Measurements from ENCODE around the gene SHQ1.
A peak's percentile ranks its signal among the peaks of the same experiment; 100 is the strongest.

SHQ1 gene

DNA sequence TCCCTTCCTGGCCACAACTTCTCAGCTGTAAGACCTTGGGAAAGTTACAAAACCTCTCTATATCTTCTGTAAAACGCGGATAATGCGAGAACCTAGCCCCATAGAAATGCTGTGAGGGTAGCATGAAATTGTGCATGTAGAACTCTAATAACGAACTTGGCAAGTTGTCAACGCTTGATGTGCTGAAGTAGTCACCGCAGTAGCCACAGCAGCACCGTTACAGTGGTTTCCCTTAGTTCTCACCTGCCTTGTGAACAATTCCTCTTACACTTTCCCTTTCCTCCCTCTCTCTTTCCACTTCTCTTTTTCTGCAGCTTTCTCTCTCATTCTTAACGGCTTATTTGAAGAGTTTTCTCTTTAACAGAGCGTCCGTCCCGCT is 447 bp upstream of the SHQ1 start:
- DNase-seq (ENCODE audit: low spot score) = peak; percentile 24

DNA sequence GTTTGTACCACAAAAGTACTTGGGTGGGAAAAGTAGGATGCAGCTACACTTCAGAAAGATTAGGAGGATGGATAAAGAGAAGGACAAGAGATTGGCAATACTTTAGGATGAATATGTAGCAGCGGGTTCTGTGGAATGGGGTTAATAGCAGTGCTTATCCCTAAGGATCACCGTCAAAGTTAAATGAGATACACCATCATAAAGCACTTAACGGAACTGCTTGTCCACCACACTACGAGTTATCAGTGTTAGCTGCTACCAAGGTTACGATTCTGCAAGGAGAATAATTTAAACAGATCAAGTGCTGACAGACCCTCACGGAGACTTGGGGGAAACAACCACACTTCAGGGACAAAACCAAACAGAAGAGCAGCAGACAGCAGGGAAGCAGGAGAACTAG is 963 bp downstream of the SHQ1 start:
- DNase-seq (ENCODE audit: low spot score) = no peak

DNA sequence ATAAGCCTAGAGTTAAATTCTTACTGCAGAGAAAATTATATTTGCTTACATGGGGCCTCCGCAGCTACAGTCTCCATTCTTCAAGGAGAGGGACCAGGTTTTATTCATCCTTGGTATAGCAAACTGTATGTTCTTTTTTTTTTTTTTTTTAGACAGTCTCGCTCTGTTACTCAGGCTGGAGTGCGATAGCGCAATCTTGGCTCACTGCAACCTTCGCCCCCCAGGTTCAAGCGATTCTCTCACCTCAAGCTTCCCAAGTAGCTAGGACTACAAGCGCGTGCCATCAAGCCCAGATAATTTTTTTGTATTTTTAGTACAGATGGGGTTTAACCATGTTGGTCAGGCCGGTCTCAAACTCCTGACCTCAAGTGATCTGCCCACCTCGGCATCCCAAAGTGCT is 2.1 kb downstream of the SHQ1 start:
- DNase-seq (ENCODE audit: low spot score) = no peak

DNA sequence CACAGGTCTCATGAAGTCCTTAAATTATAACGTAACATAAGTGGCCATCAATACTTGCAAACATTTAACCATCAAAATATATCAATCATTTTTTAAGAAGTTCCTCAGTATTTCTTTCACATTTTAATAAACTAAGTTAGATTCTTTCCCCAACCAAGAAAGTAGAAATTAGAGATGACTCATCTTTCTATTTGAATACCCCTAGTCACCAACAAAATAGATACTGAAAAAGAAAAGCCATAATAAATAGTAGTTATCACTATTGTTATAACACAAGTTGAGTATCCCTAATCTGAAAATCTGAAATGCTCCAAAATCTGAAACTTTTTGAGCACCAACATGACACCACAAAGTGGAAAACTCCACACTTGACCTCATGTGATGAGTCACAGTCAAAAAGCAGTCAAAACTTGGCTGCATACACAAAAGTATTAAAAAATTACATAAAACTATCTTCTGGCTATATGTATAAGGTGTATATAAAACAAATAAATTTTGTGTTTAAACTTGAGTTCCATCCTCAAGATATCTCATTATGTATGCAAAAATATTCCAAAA is 3.7 kb downstream of the SHQ1 start:
- DNase-seq (ENCODE audit: low spot score) = no peak

DNA sequence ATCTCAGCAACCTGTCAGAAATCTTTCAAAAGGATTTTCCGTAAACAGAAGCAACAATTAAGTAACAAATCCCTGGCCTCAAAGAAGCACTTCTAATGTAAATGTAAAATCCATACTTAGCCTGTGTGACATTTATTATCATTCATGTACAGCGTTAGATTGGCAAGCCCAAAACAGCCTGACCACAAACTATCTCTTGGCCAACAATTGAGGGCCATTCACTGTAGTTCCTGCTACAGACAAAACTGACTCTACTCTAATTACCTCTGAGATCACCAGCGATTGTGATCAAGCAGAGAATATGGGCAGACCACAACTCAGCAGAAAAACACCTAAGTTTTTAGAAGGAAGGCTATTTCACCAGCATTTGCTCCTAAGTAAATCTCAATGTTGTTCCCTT is 9.2 kb downstream of the SHQ1 start:
- DNase-seq (ENCODE audit: low spot score) = no peak

DNA sequence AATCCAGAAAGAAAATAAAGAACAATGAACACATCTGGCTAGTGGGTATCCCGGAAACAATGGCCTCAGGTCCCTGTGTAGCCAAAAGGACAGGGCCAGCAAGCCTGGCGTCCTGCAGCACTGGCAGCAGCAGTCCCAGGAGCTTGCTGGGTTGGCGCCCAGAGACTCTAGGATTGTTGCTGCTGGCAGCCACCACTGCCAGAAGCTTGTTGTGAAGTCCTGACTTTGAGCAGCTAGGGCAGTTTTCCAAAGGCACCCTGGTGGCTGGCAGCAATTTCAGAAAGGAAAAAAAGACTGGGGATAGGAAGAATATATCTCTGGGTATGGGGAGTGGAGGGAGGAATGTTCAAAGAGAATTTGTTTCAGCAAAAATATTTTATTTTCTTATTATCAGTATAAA is 11.3 kb downstream of the SHQ1 start:
- no peak for DNase-seq (ENCODE audit: low spot score)

DNA sequence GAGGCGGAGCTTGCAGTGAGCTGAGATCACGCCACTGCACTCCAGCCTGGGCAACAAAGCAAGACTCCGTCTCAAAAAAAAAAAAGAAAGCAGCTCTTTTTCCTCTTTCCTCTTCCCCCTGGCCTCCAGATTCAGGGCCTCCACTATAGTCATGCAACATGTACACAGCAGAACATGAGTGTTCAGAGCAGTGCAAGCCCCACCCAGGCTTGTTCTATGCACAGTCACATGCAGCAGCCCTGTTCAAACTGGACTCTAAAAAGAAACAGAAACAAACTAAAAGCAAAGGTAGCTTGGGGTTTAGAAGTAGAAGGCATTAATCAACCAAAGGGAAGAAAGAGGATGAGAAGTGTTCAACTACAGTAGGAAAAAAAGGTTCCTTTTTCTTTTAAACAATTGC is 11.8 kb downstream of the SHQ1 start:
- DNase-seq (ENCODE audit: low spot score) = no peak

DNA sequence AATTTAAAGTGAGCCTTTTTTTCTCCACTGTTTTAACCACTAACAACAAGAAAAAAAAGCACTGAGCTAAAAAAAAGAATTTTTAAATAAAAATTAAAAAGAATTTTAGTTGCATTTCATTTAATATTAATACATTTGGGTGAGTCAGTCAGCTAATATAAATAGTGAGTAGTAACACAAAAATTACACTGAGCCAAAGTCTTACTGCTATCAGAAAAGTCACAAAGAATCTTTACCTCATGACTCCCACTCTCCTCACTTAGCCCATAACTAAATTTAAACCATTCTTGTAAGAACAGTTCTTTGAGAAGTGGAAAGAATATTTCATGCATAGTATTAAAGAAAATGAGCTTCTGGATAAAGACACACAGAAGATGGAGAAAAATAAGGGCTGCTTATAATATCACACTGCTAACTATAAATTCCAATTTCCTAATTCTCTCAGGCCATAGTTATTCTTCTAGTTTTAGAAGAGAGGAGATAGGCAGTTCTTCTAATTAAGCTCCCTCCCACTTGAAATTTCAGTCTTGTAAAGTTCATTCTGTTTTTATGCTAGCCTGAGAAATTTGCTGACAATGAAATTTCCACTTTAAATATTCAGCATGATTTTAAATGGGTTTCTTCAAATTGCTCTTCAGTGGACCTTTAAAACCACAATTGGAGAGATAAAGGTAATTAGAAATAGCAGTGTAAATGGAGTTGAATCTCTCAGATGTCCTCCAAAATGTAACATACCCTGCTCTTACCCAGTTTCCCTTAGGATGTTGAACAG is 17.6 kb downstream of the SHQ1 start:
- DNase-seq (ENCODE audit: low spot score) = no peak

DNA sequence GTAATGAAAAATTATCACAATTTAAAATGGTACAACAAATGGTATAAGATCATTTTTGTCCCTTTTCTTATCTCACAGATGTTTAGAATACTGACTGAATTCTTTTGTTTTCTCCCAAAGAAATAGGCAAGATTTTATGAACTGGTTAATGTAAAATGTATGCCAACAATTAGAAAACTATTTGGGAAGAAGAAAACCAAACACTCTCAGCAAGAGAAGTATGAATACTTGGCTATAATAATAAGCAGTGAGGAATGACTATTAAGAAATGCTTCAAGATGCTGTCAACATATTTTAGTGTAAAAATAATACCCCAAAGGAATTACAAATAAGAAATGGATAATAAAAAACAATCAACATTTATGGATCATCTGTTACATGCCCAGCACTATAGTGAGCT is 18.5 kb downstream of the SHQ1 start:
- DNase-seq (ENCODE audit: low spot score) = no peak

DNA sequence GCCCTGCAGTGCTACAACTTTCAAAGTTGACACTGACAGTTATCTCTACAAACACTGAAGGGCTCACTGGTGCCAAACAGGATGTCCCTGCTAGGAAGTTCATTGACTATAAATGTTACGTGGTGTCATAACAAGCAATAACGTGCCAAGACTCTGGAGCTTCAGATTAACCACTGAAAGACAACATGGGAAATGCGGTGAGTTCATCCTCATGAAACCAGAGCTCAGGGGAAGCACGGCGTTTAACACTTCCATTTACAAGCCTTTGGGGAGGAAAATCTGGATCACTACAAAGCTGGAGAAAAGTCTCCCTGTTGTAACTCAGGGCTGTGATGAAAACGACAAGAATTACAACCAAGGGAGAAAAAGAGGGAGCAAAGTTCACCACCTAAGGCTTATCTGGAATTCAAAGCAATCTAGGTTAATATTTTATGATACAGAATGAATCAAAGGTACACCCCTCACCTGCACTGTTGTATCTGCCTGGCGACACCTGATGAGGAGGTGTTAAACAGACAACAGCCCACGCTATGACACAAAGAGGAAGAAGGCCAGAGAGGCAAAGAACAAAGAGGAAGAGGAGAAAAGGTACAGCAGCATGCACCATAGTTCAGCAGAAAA is 27.0 kb downstream of the SHQ1 start:
- peak; percentile 24 for DNase-seq (ENCODE audit: low spot score)

DNA sequence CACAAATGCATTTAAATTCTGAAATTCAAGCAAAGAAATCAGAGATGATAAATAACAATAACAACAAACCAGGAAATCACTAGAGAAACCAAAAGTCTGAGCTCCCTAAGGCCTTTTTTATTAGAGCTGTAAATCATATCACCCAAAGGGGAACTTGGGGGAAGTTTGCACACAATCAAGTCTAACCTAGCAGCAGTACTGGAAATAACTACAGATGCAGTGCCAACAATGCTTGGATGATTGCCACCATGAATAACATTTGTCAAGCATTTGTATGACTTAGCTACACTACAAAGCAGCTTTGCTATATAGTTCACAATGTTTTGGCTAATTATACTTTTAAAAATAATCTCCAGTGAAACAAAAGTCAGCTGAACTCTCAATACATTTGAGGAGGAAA is 27.8 kb downstream of the SHQ1 start:
- no peak for DNase-seq (ENCODE audit: low spot score)

DNA sequence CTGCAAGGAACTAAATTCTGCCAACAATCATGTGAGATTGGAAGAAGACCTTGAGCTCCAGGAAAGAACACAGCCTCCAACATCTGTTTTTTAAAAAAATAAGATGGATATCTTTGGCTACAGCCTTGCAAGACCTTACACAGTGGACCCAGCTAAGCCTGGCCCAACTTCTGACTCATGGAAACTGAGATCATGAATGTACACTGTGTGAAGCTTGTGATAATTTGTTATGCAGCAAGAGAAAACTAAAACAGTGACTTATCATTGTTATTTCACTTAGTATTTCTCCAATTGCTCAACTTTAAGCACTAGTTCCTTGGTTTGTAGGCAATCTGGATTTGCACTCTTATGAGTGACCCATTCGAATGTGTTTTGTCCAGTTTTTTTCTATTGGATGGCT is 29.3 kb downstream of the SHQ1 start:
- DNase-seq (ENCODE audit: low spot score) = no peak

DNA sequence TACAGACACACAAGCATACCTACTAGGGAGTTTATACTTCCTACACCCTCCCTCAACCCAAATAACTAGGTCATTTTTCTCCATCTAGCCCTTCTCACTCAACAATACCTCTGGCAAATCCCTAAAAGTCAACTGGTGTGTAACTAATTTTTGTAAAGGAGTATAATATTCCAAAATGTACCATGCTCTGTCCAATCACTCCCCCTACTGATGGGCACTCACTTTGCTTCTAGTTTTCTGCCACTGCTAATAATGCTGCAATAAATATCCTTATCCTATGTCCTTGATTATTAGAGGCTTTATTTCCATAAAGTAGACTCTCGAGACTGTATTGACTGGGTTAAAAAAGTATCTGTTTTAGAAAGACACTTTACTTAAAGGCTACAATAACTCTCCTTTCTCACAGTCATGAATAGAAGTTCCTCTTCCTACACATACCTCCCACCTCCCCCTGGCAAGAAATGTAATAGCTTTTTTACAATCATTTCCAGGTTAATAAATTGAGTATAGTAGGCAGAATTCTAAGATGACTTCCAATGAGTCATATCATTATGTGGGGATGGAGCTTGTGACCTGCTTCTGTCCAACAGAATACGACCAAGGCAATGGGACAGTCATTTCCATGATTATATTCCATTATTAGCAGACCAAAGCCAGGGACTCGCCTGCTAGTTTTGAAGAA is 30.0 kb downstream of the SHQ1 start:
- no peak for DNase-seq (ENCODE audit: low spot score)

DNA sequence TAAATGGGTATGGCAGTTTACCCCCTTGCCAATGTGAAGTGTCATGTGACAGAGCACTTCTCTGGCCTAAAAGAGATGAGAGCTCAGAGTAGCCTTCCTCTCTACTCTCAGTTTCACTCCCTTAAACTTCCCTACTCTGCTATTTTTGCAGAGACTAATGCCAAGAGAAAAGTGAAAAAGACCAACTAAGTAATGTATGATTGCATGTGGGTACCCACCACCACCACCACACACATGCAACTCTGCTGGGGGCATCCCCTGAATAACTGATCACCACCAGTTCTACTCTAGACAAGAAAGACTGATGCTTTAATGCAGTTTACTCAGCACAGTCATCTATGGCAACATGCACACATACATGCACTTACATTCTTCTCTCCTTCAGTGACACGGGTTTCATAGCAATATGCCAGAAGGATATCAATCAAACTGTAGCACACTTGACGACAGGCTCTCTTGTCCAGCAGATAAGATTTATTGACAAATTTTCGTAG is 31.3 kb downstream of the SHQ1 start:
- DNase-seq (ENCODE audit: low spot score) = no peak

DNA sequence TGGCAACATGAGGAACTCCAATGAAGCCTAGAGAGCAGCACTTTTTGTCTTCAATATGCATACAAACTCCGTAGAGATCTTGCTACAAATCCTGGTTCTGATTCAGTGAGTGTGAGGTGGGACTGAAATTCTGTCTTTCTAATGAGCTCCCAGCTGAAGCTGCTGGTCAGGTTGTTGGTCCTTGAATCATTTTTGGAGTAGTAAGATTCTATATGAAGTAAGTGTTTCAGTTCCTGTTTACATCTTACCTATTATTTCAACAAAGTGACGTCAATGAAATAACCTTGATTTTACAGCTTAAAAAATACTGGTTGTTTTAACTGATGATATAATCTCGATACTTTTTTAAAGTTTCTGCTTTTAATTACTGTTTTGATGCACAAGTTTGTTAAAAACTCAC is 33.9 kb downstream of the SHQ1 start:
- no peak for DNase-seq (ENCODE audit: low spot score)

DNA sequence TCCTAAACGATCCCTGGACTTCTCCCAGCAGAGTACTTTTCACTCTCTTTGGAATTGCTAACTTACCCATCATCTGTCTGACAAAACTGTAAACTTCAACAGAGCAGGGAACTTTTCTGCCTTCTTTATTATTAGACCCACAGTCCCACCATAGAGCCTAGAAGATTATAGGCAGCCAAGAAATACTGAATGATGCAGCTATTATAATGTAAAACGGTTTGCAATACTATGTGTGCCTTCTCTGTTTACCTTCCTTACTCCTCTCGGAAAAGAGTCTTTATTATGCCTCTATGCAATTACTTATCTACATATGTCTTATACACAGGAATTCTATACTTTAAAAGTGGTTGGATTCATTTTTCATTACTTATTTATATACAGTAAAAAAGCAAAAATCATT is 36.0 kb downstream of the SHQ1 start:
- DNase-seq (ENCODE audit: low spot score) = no peak

DNA sequence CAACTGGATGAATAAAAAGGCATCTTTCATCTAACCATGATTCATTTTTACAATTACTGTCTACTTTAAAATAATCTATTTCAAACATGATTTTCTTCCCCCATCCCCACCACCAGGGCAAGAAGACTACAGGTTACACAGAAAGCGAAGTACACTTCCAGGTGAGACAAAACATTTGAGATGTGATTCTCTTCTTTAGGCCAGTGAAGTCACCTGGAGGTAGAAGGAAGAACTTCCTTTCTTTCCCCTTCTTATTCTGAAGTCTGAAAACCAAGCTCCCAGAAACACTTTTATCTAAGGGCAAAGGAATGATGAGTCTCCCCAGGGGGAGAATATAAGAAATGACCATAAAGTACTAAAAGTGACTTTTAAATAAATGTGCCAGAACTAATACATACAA is 36.7 kb downstream of the SHQ1 start:
- no peak for DNase-seq (ENCODE audit: low spot score)

DNA sequence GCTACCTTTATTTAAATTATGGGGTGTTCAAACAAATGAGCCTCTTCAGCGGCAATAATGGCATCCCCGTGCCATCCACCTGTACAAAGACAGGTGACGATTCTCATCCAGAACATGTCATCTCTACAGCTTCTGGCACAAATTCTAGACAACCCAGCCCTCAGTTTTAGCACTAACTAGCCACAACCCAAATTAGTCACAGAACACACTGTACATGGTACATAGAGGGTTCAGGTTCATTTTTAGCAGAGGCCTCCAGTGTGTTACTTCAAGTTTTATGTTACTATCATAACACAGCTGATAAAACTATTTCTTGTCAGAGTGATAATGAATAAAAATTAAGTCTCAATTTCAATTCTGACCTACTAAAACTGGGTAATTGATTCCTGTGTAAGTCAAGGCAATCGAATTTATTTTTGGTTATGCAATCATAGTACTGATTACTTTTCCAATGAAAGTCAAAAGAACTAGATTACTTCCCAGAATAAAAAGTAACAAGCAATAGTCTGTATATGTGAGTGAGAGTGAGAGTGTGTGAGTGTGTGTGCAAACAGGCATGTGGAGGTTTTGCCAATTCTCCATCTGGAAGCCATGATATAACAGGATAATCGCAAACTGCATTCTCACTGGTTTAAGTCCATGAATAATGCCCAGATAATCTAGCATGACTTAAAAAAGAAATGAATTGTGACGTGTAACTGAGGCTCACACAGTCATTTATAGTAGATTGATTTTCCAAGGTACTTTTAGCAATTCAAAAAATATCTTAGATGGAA is 37.4 kb downstream of the SHQ1 start:
- no peak for DNase-seq (ENCODE audit: low spot score)

DNA sequence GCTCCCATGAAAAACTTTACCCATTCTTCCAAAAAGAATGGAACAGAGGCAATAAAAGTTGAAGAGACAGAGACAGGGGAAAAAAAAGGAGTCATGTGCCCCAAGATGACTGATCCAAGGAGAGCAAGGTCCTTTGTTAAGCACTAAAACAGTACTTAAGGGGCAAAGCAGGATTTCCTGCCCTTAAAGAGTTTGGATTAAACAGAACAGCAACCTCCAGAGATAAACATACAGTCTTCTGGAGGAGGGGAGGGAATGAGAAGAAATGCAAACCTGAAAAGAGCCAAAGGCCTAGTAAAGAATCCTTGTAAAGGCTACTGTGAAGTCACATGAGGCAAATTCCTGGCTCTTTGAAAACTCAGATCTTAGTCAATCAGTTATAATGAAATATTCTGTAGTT is 38.2 kb downstream of the SHQ1 start:
- no peak for DNase-seq (ENCODE audit: low spot score)

DNA sequence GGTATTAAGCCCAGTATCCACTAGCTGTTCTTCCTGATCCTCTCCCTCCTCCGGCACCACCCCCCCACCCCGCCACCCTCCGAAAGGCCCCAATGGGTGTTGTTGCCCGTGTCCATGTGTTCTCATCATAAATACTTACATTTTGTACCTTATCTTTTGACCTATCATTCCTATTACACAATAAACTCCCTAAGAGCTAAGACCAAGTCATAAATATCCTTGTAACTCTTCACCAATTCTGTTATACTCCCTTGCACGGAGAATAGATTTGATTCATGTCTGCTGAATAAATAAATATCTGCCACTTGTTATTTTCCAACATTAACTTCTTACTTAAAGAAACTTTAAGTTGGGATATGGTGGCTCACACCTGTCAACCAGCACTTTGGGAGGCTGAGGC is 43.9 kb downstream of the SHQ1 start:
- DNase-seq (ENCODE audit: low spot score) = no peak

DNA sequence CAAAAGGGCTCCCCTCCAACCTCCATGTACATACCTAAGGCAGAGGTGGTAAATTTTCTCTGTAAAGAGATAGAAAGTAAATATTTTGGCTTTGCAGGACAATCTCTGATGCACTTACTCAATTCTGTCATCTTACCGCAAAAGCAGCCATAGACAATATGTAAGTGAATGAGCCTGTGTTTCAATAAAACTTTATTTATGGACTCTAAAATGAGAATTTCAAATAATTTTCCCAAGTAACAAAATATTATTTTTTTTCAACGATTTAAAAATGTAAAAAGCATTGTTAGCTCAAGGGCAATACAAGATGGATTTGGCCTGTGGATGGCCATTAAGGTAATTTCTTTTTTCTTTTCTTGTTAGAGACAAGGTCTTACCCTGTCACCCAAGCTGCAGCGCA is 44.7 kb downstream of the SHQ1 start:
- DNase-seq (ENCODE audit: low spot score) = no peak

DNA sequence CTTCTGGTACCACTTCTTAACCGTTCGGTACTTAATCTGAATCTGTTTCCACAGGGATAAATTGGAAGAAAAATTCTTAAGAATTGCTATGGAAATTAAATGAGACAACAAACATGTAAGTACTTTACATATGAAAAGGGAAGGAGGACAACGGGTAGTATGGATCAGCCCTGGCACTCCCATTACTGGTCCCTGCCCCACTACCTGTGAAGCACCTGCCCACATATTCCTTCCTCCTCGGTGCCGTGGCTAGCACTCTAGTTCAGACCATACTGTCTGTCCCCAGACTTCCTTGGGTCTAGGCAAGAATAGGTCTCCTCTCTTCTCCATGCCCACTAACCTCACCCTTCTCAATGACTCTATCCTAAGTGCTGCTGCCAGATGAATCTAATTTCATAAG is 46.2 kb downstream of the SHQ1 start:
- no peak for DNase-seq (ENCODE audit: low spot score)
